ENCODE measurements around the gene RABGAP1L.
"Not testable (repeated sequence)": the region's sequence is repeated elsewhere in the genome, so short reads cannot be mapped to it uniquely, and the experiment has no call there.

RABGAP1L gene

DNA sequence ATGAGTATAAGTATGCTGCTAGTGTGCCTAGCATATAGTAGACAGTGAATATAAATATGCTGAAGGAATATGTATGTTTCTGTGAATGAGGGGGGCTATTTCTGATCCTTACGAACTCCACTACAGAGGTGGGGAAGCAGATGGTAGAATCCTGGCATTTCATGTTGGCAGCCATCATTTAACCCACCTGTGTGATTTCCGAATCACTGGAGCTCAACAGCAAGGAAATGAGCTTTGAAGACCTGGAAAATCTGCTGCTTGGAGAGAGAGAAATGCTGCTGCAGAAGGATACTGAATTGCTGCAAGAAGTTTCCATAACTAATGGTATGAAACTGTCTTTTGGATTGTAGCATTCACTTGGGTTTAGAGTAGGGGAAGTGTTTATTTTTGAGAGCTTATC, 83.5 kb downstream of the RABGAP1L start:
- no peak for DNase-seq (ENCODE audit: extremely low read depth, low read depth)
- H3K4me3 ChIP-seq (replicated peaks; ENCODE audit: low read depth, low read length), result no peak overlapping the region
- TF ChIP-seq, protein P1, sequence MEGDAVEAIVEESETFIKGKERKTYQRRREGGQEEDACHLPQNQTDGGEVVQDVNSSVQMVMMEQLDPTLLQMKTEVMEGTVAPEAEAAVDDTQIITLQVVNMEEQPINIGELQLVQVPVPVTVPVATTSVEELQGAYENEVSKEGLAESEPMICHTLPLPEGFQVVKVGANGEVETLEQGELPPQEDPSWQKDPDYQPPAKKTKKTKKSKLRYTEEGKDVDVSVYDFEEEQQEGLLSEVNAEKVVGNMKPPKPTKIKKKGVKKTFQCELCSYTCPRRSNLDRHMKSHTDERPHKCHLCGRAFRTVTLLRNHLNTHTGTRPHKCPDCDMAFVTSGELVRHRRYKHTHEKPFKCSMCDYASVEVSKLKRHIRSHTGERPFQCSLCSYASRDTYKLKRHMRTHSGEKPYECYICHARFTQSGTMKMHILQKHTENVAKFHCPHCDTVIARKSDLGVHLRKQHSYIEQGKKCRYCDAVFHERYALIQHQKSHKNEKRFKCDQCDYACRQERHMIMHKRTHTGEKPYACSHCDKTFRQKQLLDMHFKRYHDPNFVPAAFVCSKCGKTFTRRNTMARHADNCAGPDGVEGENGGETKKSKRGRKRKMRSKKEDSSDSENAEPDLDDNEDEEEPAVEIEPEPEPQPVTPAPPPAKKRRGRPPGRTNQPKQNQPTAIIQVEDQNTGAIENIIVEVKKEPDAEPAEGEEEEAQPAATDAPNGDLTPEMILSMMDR (IDR thresholded peaks at IDR 0.05; ENCODE audit: low read depth, low read length, missing control alignments), result no peak

DNA sequence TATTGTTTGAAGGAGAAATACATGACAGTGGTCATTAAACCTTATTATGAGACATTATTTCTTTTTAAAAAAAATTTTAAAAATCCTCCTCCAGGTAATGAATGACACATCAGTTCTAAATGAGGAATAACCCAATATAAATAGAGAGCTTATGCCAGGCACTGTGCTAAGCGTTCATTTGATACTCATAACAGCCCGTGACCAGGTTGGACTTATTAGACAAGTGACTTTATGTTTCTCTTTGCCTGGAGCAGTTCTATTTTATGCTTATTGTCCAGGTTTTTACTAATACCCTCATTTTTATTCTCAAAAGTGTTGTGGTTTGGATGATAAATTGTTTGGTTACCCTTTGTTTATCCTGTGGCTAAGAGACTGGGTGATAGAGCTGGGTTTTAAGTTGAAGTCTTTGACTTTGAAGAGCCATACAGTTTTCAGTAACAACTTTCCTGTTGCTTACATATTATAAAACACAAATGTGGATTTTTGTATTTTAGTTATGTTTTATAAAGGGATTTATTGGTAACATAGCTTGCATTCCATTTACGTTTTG, 84.2 kb downstream of the RABGAP1L start:
- no peak overlapping the region for H3K4me3 ChIP-seq (replicated peaks; ENCODE audit: low read depth, low read length)
- TF ChIP-seq, protein P1 (IDR thresholded peaks at IDR 0.05; ENCODE audit: low read depth, low read length, missing control alignments), result no peak
- DNase-seq (ENCODE audit: extremely low read depth, low read depth), result no peak

DNA sequence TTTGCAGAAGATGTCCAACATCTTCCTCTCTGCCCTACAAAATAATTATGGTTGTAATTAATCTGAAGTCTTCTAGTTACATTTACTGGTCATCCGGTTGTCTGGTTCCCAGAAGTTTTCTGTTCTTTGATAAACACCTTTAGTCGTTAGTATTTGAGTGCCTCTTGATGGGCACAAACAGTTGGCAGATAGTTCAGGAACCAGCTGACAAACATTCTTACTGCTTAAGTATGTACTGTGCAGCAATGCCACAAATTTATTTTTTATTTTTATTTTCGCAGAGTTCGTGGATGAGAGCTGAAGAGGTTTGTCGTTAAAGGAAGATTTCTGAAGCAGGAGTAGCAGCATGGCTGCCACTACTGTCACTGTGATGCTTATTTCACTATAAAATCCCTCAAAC, 84.7 kb downstream of the RABGAP1L start:
- H3K4me3 ChIP-seq (replicated peaks; ENCODE audit: low read depth, low read length), result no peak overlapping the region
- no peak for DNase-seq (ENCODE audit: extremely low read depth, low read depth)
- TF ChIP-seq, protein P1 (IDR thresholded peaks at IDR 0.05; ENCODE audit: low read depth, low read length, missing control alignments), result no peak

DNA sequence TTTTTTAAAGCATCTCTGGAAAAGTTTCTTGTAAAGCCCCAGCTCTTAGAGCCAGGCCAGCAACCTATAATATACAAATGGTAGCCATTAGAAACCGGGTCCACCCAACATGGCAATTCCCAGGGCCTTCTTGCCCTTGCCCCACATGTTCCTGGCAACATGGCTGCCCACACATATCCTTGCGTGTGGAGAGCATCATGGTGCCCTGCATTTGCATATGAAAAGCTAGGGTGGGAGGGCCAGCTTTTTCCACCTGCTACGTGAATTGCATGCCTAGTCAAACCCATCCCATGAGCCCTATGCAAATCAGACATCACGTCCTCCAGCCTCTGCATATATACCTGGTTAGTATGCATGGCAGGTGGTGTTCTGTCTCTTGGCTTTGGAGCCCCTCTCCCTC, 88.2 kb downstream of the RABGAP1L start:
- DNase-seq (ENCODE audit: extremely low read depth, low read depth), result no peak
- no peak overlapping the region for H3K4me3 ChIP-seq (replicated peaks; ENCODE audit: low read depth, low read length)
- TF ChIP-seq, protein P1 (IDR thresholded peaks at IDR 0.05; ENCODE audit: low read depth, low read length, missing control alignments), result no peak

DNA sequence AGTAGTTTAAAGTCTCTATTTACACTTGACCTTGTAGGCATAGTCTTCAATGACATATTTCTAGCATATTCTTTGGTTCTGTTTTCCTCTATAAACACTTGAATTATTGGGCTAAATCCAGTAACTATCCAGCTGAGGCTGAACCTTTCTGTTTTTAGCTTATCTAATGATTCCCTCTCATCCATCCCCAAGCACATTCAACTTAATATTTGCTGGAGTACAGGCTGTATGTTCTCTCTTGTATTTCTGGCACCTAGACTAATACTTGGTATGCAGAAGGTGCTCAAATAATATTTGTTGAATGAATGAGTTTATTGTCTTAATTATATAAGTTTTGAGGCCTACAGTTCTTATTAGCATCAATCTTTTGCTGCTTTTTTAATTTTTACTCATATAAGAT, 88.7 kb downstream of the RABGAP1L start:
- no peak overlapping the region for H3K4me3 ChIP-seq (replicated peaks; ENCODE audit: low read depth, low read length)
- TF ChIP-seq, protein P1 (IDR thresholded peaks at IDR 0.05; ENCODE audit: low read depth, low read length, missing control alignments), result no peak
- DNase-seq (ENCODE audit: extremely low read depth, low read depth), result no peak

DNA sequence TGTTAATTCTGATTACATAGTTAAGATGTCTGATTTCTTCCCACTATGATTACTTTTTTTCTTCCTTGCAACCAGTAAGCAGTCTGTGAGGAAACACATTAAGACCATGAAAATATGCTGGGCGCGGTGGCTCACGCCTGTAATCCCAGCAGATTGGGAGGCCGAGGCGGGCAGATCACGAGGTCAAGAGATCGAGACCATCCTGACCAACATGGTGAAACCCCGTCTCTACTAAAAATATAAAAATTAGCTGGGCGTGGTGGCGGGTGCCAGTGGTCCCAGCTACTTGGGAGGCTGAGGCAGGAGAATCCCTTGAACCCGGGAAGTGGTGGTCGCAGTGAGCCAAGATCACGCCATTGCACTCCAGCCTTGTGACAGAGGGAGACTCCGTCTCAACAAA, 97.1 kb downstream of the RABGAP1L start:
- DNase-seq (ENCODE audit: extremely low read depth, low read depth); H3K4me3 ChIP-seq (replicated peaks; ENCODE audit: low read depth, low read length): not testable (repeated sequence)

DNA sequence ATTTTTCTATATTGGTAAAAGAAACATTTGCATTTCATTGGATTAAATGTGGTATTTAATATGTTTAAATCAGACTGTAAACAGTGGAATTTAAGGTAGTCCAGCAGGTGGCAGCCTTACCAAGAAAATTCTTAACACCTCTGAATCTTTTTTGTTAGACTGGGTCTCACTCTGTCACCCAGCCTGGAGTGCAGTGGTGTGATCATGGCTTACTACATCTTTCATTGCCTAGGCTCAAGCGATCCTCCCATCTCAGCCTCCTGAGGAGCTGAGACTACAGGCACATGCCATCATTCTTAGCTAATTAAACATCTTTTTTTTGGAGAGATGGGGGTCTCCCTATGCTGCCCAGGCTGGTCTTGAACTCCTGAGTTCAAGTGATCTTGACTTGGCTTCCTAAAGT, 98.8 kb downstream of the RABGAP1L start:
- H3K4me3 ChIP-seq (replicated peaks; ENCODE audit: low read depth, low read length), result no peak overlapping the region
- TF ChIP-seq, protein P1 (IDR thresholded peaks at IDR 0.05; ENCODE audit: low read depth, low read length, missing control alignments), result peak; percentile 29
- DNase-seq (ENCODE audit: extremely low read depth, low read depth), result peak; percentile 24

Measured in HFF-Myc (cell line).